ENCODE results near the gene BUB1B.

GRCh38 chr15:40150163-40150925 is 10.5 kb upstream of the BUB1B start:
- TF ChIP-seq, protein P1, sequence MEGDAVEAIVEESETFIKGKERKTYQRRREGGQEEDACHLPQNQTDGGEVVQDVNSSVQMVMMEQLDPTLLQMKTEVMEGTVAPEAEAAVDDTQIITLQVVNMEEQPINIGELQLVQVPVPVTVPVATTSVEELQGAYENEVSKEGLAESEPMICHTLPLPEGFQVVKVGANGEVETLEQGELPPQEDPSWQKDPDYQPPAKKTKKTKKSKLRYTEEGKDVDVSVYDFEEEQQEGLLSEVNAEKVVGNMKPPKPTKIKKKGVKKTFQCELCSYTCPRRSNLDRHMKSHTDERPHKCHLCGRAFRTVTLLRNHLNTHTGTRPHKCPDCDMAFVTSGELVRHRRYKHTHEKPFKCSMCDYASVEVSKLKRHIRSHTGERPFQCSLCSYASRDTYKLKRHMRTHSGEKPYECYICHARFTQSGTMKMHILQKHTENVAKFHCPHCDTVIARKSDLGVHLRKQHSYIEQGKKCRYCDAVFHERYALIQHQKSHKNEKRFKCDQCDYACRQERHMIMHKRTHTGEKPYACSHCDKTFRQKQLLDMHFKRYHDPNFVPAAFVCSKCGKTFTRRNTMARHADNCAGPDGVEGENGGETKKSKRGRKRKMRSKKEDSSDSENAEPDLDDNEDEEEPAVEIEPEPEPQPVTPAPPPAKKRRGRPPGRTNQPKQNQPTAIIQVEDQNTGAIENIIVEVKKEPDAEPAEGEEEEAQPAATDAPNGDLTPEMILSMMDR (IDR thresholded peaks at IDR 0.05; ENCODE audit: insufficient read depth, low read length), result no peak
- no peak for TF ChIP-seq POLR2AphosphoS5 (IDR thresholded peaks at IDR 0.05; ENCODE audit: low read depth)
- no peak for TF ChIP-seq SPI1 (IDR thresholded peaks at IDR 0.05; ENCODE audit: borderline replicate concordance, low read depth)
- TF ChIP-seq, protein P2, sequence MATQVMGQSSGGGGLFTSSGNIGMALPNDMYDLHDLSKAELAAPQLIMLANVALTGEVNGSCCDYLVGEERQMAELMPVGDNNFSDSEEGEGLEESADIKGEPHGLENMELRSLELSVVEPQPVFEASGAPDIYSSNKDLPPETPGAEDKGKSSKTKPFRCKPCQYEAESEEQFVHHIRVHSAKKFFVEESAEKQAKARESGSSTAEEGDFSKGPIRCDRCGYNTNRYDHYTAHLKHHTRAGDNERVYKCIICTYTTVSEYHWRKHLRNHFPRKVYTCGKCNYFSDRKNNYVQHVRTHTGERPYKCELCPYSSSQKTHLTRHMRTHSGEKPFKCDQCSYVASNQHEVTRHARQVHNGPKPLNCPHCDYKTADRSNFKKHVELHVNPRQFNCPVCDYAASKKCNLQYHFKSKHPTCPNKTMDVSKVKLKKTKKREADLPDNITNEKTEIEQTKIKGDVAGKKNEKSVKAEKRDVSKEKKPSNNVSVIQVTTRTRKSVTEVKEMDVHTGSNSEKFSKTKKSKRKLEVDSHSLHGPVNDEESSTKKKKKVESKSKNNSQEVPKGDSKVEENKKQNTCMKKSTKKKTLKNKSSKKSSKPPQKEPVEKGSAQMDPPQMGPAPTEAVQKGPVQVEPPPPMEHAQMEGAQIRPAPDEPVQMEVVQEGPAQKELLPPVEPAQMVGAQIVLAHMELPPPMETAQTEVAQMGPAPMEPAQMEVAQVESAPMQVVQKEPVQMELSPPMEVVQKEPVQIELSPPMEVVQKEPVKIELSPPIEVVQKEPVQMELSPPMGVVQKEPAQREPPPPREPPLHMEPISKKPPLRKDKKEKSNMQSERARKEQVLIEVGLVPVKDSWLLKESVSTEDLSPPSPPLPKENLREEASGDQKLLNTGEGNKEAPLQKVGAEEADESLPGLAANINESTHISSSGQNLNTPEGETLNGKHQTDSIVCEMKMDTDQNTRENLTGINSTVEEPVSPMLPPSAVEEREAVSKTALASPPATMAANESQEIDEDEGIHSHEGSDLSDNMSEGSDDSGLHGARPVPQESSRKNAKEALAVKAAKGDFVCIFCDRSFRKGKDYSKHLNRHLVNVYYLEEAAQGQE (IDR thresholded peaks at IDR 0.05; ENCODE audit: insufficient replicate concordance, low read depth), result no peak
